Progenitor cell of endocrine pancreas (in vitro differentiated cells): ENCODE data around the gene LRRC3B. TPM values are rescaled to one million over a fixed set of nuclear protein-coding genes. Genes with fewer than 3 reads are reported as not detected.

Experiments used
- DNase-seq: peaks from one replicate; pipeline ENCODE4 v3.0.0; 2021; ENCODE audit warnings: low spot score; ENCODE audit not compliant: unreplicated experiment
- H3K27ac Mint-ChIP-seq: 2 replicates; pipeline ENCODE4 v1.8.0; 2021; ENCODE audit warnings: mild to moderate bottlenecking, moderate library complexity, mixed read lengths
- H3K27me3 Mint-ChIP-seq: 2 replicates; pipeline ENCODE4 v1.8.0; 2021; ENCODE audit warnings: mixed read lengths
- H3K36me3 Mint-ChIP-seq: 2 replicates; pipeline ENCODE4 v1.8.0; 2022; ENCODE audit warnings: mixed read lengths; ENCODE audit not compliant: insufficient read depth
- H3K4me1 Mint-ChIP-seq: 2 replicates; pipeline ENCODE4 v1.8.0; 2021; ENCODE audit warnings: low read depth, mixed read lengths
- H3K4me3 Mint-ChIP-seq: 2 replicates; pipeline ENCODE4 v1.8.0; 2021; ENCODE audit warnings: low read depth, mild to moderate bottlenecking, moderate library complexity, mixed read lengths
- H3K9me3 Mint-ChIP-seq: 2 replicates; pipeline ENCODE4 v1.8.0; 2021; ENCODE audit warnings: low read depth, mixed read lengths
- CTCF ChIP-seq: fragments of 200-600 bp; sonication (generic); IDR thresholded peaks from one replicate; pipeline ENCODE4 v1.5.0; 2021; ENCODE audit warnings: antibody characterized with exemption, mild to moderate bottlenecking; ENCODE audit not compliant: unreplicated experiment
- total RNA-seq: library from RNA; stranded (reverse); gene quantifications from 2 replicates; pipeline ENCODE4 v1.2.1, GENCODE V29; 2021

LRRC3B gene
- total RNA-seq, 1 donor from 2014 or later, result 0.29 TPM

GRCh38 chr3:26625187-26625586 is 2.6 kb downstream of the LRRC3B start:
- Mint-ChIP-seq H3K36me3 (no peaks in the 10 kb centered on the region), H3K27me3 (peaks cover 66% of the 10 kb centered on the region), H3K4me1 (peaks cover 21% of the 10 kb centered on the region), H3K4me3 (no peak overlapping the region), H3K9me3 (no peaks in the 10 kb centered on the region), H3K27ac (no peak overlapping the region)
- no peak for TF ChIP-seq CTCF
- no peak for DNase-seq

GRCh38 chr3:26627080-26627479 is 4.5 kb downstream of the LRRC3B start:
- no peak for DNase-seq
- Mint-ChIP-seq H3K36me3 (no peaks in the 10 kb centered on the region), H3K9me3 (no peaks in the 10 kb centered on the region), H3K4me3 (no peak overlapping the region), H3K27me3 (peaks cover 52% of the 10 kb centered on the region), H3K4me1 (peaks cover 15% of the 10 kb centered on the region), H3K27ac (no peak overlapping the region)
- no peak for TF ChIP-seq CTCF

- H3K9me3 Mint-ChIP-seq, result no peaks in the 10 kb centered on the region
- H3K36me3 Mint-ChIP-seq, result no peaks in the 10 kb centered on the region
- H3K27ac Mint-ChIP-seq, result no peak overlapping the region
- peaks cover 35% of the 10 kb centered on the region for H3K27me3 Mint-ChIP-seq
- peaks cover 3% of the 10 kb centered on the region for H3K4me1 Mint-ChIP-seq
- no peak overlapping the region for H3K4me3 Mint-ChIP-seq
- TF ChIP-seq CTCF, result no peak
- DNase-seq, result no peak
Measured at GRCh38 chr3:26628915-26629314, 6.3 kb downstream of the LRRC3B start.

- Mint-ChIP-seq H3K4me1 (no peaks in the 10 kb centered on the region), H3K27ac (no peak overlapping the region), H3K9me3 (no peaks in the 10 kb centered on the region), H3K36me3 (no peaks in the 10 kb centered on the region), H3K27me3 (peaks cover 15% of the 10 kb centered on the region), H3K4me3 (no peak overlapping the region)
- no peak for DNase-seq
- no peak for TF ChIP-seq CTCF
Measured at GRCh38 chr3:26630669-26631389, 8.3 kb downstream of the LRRC3B start.

- Mint-ChIP-seq H3K36me3 (no peaks in the 10 kb centered on the region), H3K27me3 (peaks cover 12% of the 10 kb centered on the region), H3K27ac (no peak overlapping the region), H3K4me3 (no peak overlapping the region), H3K4me1 (no peaks in the 10 kb centered on the region), H3K9me3 (no peaks in the 10 kb centered on the region)
- no peak for DNase-seq
- TF ChIP-seq CTCF, result no peak
Measured at GRCh38 chr3:26631390-26631738, 8.8 kb downstream of the LRRC3B start.
